AG04450 (cell line): ENCODE data around the gene CEMP1. TPM values are rescaled to one million over a fixed set of nuclear protein-coding genes. Genes with fewer than 3 reads are reported as not detected.

Source experiments
- CTCF ChIA-PET: fragments of 300-600, 350-600 bp; formaldehyde crosslinking; extraction: SDS; loops from one replicate; lab custom pipeline; 2022; ENCODE audit warnings: antibody characterized with exemption, inconsistent platforms; lab: Charles Lee
- POLR2A ChIA-PET: fragments of 350-600 bp; formaldehyde crosslinking; extraction: SDS; loops from one replicate; lab custom pipeline; 2021; ENCODE audit warnings: antibody characterized with exemption, inconsistent platforms; lab: Yijun Ruan, JAX
- DNase-seq: peaks from one replicate; pipeline ENCODE4 v3.0.0-alpha.2; 2011; ENCODE audit warnings: low read depth, low spot score
- H3K27ac ChIP-seq: one replicate; pipeline ENCODE4 v1.5.1; 2012; ENCODE audit warnings: low read depth, low read length, control low read depth
- H3K27me3 ChIP-seq: one replicate; pipeline ENCODE4 v1.6.0; 2012; ENCODE audit warnings: low read length; ENCODE audit not compliant: control insufficient read depth, insufficient read depth
- H3K4me3 ChIP-seq: 2 replicates; pipeline ENCODE4 v1.5.1; 2011; ENCODE audit warnings: mild to moderate bottlenecking, low read depth, low read length, control low read depth
- H3K9me3 ChIP-seq: 2 replicates; pipeline ENCODE4 v1.5.1; 2012; ENCODE audit warnings: low read length; ENCODE audit not compliant: control insufficient read depth, insufficient read depth
- polyA plus RNA-seq: library from polyadenylated mRNA; depleted of rRNA; stranded (reverse); fragments of >200 nt; gene quantifications from 2 replicates; pipeline ENCODE4 v1.2.3, GENCODE V29; 2011
- TF ChIP-seq, protein P1 (sequence below): IDR thresholded peaks from 2 replicates; pipeline ENCODE4 v1.5.1; 2011; ENCODE audit warnings: low read depth, low read length, control low read depth, inconsistent platforms

CEMP1 gene
- polyA plus RNA-seq, 1 experiment, result not detected

- TF ChIP-seq, protein P1, sequence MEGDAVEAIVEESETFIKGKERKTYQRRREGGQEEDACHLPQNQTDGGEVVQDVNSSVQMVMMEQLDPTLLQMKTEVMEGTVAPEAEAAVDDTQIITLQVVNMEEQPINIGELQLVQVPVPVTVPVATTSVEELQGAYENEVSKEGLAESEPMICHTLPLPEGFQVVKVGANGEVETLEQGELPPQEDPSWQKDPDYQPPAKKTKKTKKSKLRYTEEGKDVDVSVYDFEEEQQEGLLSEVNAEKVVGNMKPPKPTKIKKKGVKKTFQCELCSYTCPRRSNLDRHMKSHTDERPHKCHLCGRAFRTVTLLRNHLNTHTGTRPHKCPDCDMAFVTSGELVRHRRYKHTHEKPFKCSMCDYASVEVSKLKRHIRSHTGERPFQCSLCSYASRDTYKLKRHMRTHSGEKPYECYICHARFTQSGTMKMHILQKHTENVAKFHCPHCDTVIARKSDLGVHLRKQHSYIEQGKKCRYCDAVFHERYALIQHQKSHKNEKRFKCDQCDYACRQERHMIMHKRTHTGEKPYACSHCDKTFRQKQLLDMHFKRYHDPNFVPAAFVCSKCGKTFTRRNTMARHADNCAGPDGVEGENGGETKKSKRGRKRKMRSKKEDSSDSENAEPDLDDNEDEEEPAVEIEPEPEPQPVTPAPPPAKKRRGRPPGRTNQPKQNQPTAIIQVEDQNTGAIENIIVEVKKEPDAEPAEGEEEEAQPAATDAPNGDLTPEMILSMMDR, result no peak
- H3K9me3 ChIP-seq, result no peaks in the 10 kb centered on the region; the same call in 1 of the 2 replicates
- no peak for DNase-seq
- no peak overlapping the region for H3K27ac ChIP-seq
- ChIA-PET CTCF (no interaction called here), POLR2A (no interaction called here)
- H3K4me3 ChIP-seq, result no peak overlapping the region
- H3K27me3 ChIP-seq, result no peaks in the 10 kb centered on the region
These were observed 4.0 kb downstream of the CEMP1 start for GRCh38 chr16:2527071-2527783.

DNA sequence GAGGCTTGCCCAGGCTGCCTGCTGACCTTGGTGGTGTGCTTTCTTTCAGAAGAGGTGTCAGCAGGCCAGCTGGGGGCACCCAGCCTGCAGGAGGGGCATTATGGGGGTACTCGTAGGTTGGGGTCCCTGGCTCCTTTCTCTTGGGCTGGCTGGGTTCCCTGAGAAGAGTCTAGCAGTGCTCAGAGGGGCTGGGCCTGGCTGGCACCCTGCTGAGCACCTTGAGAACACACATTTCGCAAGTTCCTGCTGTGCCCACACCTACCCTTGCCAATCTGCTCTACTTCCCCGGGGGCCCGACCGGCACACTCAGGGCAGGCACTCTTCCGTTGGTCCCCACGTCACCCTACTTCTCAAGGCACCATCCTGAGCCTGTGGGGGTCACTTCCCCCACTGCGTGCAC is 5.1 kb downstream of the CEMP1 start:
- no peak overlapping the region for H3K27ac ChIP-seq
- H3K27me3 ChIP-seq, result no peaks in the 10 kb centered on the region
- POLR2A ChIA-PET, result no interaction called here
- H3K4me3 ChIP-seq, result no peak overlapping the region
- no peaks in the 10 kb centered on the region for H3K9me3 ChIP-seq
- CTCF ChIA-PET, result no interaction called here
- TF ChIP-seq, protein P1, result no peak
- DNase-seq, result no peak

- no peak overlapping the region for H3K27ac ChIP-seq
- no peak overlapping the region for H3K4me3 ChIP-seq
- POLR2A ChIA-PET, result no interaction called here
- H3K27me3 ChIP-seq, result no peaks in the 10 kb centered on the region
- TF ChIP-seq, protein P1, result no peak
- no peak for DNase-seq
- H3K9me3 ChIP-seq, result no peaks in the 10 kb centered on the region
- CTCF ChIA-PET, result no interaction called here
These were observed 6.8 kb downstream of the CEMP1 start for GRCh38 chr16:2524339-2524938.

- H3K27ac ChIP-seq, result no peak overlapping the region
- TF ChIP-seq, protein P1, result no peak
- POLR2A ChIA-PET, result no interaction called here
- no peaks in the 10 kb centered on the region for H3K9me3 ChIP-seq
- CTCF ChIA-PET, result no interaction called here
- no peaks in the 10 kb centered on the region for H3K27me3 ChIP-seq
- no peak for DNase-seq
- H3K4me3 ChIP-seq, result no peak overlapping the region
These were observed 7.4 kb downstream of the CEMP1 start for GRCh38 chr16:2523801-2524231.
